ENCODE measurements around the gene MLLT6. TPM values are rescaled to one million over a fixed set of nuclear protein-coding genes. Genes with fewer than 3 reads are reported as not detected.
A peak's percentile ranks its signal among the peaks of the same experiment; 100 is the strongest.

Gene MLLT6
- total and polyA plus RNA-seq, 2 of the 13 experiments (the other 11 are each of a cell fraction or from before 2014, with no cell fraction given), result 50.7 to 69.5 TPM

DNA sequence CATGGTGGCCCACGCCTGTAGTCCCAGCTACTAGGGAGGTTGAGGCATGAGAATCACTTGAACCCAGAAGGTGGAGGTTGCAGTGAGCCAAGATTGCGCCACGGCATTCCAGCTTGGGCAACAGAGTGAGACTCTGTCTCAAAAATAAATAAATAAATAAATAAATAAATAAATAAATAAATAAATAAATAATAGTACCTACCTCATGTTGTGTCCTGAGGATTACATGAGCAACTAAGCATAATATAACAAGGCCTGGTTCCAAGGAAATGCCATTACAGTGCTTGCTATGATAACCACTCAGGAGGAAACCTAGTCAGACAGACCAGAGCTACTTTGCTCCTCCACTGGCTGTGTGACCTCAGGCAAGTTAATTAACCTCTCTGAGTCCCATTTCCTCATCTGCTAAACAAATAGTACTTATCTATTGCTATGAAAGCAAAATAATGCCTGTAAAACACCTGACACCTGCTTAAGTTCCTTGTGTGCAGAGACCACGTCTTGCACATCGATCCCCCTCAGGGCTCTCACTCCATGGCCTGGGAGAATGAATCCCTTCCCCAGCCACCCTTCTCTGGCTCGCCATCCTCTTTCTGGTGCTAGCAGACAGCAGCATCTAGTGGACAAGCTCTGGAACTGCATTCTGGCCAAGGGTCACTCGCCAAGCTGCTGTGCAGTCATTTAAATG lies 37.8 kb upstream of the MLLT6 start (continued):
- TF ChIP-seq, protein P1, sequence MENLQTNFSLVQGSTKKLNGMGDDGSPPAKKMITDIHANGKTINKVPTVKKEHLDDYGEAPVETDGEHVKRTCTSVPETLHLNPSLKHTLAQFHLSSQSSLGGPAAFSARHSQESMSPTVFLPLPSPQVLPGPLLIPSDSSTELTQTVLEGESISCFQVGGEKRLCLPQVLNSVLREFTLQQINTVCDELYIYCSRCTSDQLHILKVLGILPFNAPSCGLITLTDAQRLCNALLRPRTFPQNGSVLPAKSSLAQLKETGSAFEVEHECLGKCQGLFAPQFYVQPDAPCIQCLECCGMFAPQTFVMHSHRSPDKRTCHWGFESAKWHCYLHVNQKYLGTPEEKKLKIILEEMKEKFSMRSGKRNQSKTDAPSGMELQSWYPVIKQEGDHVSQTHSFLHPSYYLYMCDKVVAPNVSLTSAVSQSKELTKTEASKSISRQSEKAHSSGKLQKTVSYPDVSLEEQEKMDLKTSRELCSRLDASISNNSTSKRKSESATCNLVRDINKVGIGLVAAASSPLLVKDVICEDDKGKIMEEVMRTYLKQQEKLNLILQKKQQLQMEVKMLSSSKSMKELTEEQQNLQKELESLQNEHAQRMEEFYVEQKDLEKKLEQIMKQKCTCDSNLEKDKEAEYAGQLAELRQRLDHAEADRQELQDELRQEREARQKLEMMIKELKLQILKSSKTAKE (CRISPR knock-in tag; IDR thresholded peaks at IDR 0.05; ENCODE audit: borderline replicate concordance), result no peak
- TF ChIP-seq CEBPB (IDR thresholded peaks at IDR 0.05; ENCODE audit: borderline replicate concordance, low read depth, low read length) (no peak), FOXO1 (CRISPR knock-in tag; IDR thresholded peaks at IDR 0.05) (peak; percentile 69), ZFX (CRISPR knock-in tag; IDR thresholded peaks at IDR 0.05; ENCODE audit: low read depth) (peak; percentile 47; the same call in 1 of the 2 replicates), NONO (IDR thresholded peaks at IDR 0.05) (no peak), NONO (CRISPR knock-in tag; conservative IDR thresholded peaks at IDR 0.05) (peak; percentile 48), ZNF326 (CRISPR knock-in tag; IDR thresholded peaks at IDR 0.05; ENCODE audit: borderline replicate concordance) (no peak), PTBP1 (IDR thresholded peaks at IDR 0.05; ENCODE audit: low read depth, low read length, poor library complexity, severe bottlenecking) (no peak), STAG1 (CRISPR knock-in tag; IDR thresholded peaks at IDR 0.05) (peak; percentile 100), SYNCRIP (IDR thresholded peaks at IDR 0.05; ENCODE audit: insufficient read depth, low read depth, low read length) (no peak), HDAC6 (IDR thresholded peaks at IDR 0.05; ENCODE audit: low read depth, low read length) (no peak), ZSCAN31 (CRISPR knock-in tag; IDR thresholded peaks at IDR 0.05; ENCODE audit: low read depth) (0 out of 2 replicates have a peak, but pooled peaks have one; percentile 49), PHF21A (CRISPR knock-in tag; IDR thresholded peaks at IDR 0.05) (no peak), ISL2 (CRISPR knock-in tag; IDR thresholded peaks at IDR 0.05) (peak; percentile 39; the same call in 1 of the 2 replicates), NPAS2 (CRISPR knock-in tag; IDR thresholded peaks at IDR 0.05; ENCODE audit: borderline replicate concordance) (no peak), TGIF2 (CRISPR knock-in tag; IDR thresholded peaks at IDR 0.05) (peak; percentile 60; the same call in 1 of the 2 replicates), NFKB2 (CRISPR knock-in tag; IDR thresholded peaks at IDR 0.05; ENCODE audit: borderline replicate concordance) (no peak; the same call in 1 of the 2 replicates), ZNF484 (CRISPR knock-in tag; IDR thresholded peaks at IDR 0.05; ENCODE audit: borderline replicate concordance, low read depth) (no peak), POLR2AphosphoS5 (IDR thresholded peaks at IDR 0.05; ENCODE audit: low read depth, low read length) (no peak)
- TF ChIP-seq, protein P2, sequence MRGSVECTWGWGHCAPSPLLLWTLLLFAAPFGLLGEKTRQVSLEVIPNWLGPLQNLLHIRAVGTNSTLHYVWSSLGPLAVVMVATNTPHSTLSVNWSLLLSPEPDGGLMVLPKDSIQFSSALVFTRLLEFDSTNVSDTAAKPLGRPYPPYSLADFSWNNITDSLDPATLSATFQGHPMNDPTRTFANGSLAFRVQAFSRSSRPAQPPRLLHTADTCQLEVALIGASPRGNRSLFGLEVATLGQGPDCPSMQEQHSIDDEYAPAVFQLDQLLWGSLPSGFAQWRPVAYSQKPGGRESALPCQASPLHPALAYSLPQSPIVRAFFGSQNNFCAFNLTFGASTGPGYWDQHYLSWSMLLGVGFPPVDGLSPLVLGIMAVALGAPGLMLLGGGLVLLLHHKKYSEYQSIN (CRISPR knock-in tag; IDR thresholded peaks at IDR 0.05; ENCODE audit: borderline replicate concordance), result no peak
- TF ChIP-seq, protein P3, sequence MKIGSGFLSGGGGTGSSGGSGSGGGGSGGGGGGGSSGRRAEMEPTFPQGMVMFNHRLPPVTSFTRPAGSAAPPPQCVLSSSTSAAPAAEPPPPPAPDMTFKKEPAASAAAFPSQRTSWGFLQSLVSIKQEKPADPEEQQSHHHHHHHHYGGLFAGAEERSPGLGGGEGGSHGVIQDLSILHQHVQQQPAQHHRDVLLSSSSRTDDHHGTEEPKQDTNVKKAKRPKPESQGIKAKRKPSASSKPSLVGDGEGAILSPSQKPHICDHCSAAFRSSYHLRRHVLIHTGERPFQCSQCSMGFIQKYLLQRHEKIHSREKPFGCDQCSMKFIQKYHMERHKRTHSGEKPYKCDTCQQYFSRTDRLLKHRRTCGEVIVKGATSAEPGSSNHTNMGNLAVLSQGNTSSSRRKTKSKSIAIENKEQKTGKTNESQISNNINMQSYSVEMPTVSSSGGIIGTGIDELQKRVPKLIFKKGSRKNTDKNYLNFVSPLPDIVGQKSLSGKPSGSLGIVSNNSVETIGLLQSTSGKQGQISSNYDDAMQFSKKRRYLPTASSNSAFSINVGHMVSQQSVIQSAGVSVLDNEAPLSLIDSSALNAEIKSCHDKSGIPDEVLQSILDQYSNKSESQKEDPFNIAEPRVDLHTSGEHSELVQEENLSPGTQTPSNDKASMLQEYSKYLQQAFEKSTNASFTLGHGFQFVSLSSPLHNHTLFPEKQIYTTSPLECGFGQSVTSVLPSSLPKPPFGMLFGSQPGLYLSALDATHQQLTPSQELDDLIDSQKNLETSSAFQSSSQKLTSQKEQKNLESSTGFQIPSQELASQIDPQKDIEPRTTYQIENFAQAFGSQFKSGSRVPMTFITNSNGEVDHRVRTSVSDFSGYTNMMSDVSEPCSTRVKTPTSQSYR (CRISPR knock-in tag; IDR thresholded peaks at IDR 0.05; ENCODE audit: borderline replicate concordance), result no peak; the same call in 1 of the 2 replicates
- TF ChIP-seq, protein P4, sequence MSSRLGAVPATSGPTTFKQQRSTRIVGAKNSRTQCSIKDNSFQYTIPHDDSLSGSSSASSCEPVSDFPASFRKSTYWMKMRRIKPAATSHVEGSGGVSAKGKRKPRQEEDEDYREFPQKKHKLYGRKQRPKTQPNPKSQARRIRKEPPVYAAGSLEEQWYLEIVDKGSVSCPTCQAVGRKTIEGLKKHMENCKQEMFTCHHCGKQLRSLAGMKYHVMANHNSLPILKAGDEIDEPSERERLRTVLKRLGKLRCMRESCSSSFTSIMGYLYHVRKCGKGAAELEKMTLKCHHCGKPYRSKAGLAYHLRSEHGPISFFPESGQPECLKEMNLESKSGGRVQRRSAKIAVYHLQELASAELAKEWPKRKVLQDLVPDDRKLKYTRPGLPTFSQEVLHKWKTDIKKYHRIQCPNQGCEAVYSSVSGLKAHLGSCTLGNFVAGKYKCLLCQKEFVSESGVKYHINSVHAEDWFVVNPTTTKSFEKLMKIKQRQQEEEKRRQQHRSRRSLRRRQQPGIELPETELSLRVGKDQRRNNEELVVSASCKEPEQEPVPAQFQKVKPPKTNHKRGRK (CRISPR knock-in tag; IDR thresholded peaks at IDR 0.05), result no peak

Measured in HepG2 (cell line).